ENCODE results near the gene CTSH. TPM values are rescaled to one million over a fixed set of nuclear protein-coding genes. Genes with fewer than 3 reads are reported as not detected.
"Not testable (repeated sequence)": the region's sequence is repeated elsewhere in the genome, so short reads cannot be mapped to it uniquely, and the experiment has no call there.

The CTSH gene
- total RNA-seq, 1 donor from 2014 or later: 80.6 TPM

- intact Hi-C loops (cut with micrococcal nuclease): no loop called here
Observed at GRCh38 chr15:78895471-78895870, 49.4 kb downstream of the CTSH start.

DNA sequence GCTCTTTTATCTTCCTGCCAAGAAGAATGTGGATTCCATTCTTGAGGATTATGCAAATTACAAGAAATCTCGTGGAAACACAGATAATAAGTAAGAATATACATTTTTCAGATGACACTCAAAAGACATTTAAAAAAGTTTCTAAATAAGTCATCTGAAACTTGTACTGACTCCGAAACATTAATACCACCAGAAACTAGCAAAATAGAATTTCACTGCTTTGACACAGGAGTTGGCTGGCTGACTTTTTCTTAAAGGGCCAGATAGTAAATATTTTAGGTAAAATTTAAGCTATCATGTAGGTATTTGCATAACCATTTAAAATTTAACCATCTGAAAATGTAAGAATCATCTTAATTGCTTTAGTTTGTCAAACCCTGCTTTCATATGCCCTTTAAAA lies 51.3 kb downstream of the CTSH start:
- intact Hi-C loops (cut with micrococcal nuclease): no loop called here

DNA sequence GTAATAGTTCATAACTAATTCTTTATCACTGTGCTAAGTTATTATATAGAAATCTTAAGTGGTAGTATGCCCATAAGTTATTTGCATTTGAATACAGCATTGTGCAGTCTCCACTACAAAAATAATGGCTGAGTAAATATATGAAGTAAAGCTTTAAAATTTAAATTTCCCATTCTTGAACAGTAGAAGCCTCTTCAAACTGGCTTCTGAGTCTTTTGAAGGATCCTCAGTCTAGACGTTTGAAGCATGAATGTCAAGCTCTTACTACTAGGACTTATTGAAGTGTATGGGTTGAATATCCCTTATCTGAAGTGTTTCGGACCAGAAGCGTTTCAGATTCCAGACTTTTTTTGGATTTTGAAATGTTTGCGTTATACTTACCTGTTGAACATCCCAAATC lies 55.8 kb downstream of the CTSH start:
- intact Hi-C loops (cut with micrococcal nuclease): no loop called here

DNA sequence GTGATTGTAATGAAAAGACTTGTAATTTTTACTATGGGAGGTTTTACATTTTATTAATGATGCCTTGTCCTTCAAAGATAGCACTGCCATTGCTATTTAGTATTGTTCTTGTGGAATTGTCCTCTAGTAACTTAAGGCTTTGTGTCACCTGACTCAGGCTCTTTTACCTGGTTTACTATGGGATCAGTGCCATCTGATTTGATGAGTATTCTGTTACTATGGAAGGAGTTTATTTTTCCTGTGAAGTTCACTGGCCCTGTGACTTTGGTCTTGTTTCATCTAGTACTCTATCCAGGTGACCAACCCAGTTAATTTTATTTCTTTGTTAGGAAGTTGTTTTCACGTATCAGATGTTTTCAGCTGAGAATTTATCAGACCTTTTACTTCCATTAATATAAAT lies 63.2 kb downstream of the CTSH start:
- intact Hi-C loops (cut with micrococcal nuclease): no loop called here

GRCh38 chr15:78880813-78881212 lies 64.0 kb downstream of the CTSH start:
- intact Hi-C loops (cut with micrococcal nuclease): no loop called here

DNA sequence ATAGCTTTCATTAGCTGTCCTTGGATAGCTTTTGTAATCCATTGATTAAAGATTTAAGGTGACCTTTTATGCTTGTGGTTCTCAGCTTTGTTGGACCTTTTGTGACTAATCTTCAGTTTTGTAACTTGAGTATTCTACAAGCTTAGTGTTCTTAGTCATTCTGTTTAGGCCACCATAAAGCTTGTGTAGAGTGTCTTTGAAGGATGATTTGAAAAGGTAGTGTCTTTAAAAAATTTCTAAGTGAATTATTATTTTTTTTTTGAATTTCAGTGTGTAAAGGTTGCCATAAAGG lies 64.7 kb downstream of the CTSH start:
- intact Hi-C loops (cut with micrococcal nuclease): no loop called here

DNA sequence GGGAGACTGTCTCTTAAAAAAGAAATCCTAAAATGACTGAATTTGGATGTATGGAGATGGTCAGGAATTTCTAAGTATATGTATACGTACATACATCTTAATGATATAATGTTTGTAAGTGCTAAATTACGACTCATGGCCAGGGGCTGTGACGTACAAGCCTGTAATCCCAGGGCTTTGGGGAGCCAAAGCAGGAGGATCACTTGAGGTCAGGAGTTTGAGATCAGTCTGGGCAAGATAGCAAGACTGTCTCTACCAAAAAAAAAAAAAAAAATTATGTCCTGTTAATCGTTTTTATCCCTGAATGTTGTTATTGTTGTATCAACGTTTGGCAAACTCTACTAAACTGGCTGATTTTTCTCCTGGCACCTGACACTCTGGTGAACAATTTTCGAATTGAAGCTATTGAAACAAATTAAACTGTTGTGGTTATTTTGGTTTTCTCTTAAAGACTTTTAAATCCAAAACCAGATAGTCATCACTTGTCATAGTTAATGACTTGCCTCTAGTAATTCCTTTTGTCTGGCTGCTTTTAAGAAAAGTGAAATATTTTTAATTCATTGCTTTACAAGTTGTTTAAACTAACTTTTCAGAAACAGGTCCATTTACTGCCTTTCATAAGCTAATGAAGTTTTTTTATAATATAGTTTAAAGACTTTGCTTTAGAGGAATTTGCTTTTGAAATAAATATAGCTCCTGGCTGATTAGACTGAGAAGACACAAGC lies 65.2 kb downstream of the CTSH start:
- intact Hi-C loops (cut with micrococcal nuclease): no loop called here

- intact Hi-C loops (cut with micrococcal nuclease): no loop called here
Observed at GRCh38 chr15:78878356-78878755, 66.5 kb downstream of the CTSH start.

GRCh38 chr15:78876954-78877353 lies 67.9 kb downstream of the CTSH start:
- intact Hi-C loops (cut with micrococcal nuclease): not testable (repeated sequence)

DNA sequence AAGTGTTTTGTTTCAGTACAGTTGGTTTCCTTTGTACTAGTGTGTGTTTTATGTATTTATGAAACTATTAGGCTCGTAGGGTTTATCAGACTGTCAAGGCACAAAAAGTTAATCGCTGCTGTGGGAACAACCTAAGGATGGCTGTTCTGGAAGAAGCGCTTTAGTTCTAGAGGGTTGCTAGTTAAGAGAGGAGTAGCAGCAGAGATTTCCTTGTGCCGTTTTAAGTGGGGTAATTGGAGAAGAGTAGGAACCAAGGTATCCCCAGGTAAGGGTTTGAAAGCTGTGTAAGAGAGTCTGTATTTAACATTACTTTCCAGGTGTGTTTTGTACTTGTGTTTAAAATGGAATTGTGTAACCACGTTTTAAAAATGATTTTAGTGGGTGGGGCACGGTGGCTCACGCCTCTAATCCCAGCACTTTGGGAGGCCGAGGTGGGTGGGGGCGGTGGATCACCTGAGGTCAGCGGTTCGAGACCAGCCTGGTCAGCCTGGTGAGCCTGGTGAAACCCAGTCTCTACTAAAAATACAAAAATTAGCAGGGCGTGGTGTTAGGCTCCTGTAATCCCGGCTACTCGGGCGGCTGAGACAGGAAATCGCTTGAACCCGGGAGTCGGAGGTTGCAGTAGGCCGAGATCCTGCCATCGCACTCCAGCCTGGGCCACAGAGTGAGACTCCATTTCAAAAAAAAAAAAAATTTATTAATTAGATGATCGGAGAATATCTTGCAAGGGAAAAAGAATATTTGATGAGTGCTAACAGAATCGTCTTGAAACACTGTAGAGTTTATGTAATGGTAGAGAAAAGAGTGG lies 69.5 kb downstream of the CTSH start:
- intact Hi-C loops (cut with micrococcal nuclease): no loop called here

DNA sequence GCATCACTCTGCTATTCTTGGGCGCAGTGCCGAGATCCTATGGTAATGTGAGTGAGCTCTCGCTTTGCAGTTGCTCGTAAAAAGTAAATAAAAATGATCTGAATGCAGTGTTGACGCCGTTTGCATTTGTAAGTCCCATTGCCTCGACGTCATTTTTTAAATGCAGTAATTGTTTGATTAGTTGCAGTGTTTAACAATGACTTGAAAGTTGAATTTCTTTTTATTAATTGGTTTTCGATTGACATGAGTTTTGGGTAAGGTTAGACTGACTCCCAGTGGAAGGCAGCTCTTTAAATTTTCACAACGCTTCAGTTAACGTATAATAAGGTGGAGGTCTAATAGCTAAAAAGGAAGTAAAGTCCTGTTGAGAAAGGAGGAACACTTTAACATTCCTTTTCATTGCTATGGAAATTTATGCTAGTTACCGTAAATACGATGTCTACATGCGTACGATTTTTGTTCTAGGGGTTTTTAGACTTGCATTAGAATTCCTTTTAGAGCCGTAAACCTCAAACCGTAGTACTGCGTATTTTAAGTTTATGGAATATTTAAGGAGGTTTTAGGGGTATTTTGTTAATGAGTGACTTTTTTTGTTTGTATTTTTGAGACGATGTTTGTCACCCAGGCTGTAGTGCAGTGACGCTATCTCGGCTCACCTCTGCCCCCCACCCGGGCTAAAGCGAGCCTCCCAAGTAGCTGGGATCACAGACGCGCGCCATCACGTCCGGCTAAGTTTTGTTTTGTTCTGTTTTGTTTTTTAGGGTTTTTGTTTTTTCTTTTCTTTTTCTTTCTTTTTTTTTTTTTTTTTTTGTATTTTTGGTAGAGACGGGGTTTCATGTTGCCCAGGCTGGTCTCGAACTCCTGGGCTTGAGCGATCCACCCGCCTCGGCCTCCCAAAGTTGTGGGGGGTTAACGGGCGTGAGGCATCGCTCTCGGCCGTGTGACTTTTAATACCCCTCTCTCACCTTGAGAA lies 70.8 kb downstream of the CTSH start:
- intact Hi-C loops (cut with micrococcal nuclease): loop anchor here (1.0 to 5.0 kb wide), 4 partner anchors 14 to 437 kb away; partner anchors contain the start of genes IREB2 and PSMA4

DNA sequence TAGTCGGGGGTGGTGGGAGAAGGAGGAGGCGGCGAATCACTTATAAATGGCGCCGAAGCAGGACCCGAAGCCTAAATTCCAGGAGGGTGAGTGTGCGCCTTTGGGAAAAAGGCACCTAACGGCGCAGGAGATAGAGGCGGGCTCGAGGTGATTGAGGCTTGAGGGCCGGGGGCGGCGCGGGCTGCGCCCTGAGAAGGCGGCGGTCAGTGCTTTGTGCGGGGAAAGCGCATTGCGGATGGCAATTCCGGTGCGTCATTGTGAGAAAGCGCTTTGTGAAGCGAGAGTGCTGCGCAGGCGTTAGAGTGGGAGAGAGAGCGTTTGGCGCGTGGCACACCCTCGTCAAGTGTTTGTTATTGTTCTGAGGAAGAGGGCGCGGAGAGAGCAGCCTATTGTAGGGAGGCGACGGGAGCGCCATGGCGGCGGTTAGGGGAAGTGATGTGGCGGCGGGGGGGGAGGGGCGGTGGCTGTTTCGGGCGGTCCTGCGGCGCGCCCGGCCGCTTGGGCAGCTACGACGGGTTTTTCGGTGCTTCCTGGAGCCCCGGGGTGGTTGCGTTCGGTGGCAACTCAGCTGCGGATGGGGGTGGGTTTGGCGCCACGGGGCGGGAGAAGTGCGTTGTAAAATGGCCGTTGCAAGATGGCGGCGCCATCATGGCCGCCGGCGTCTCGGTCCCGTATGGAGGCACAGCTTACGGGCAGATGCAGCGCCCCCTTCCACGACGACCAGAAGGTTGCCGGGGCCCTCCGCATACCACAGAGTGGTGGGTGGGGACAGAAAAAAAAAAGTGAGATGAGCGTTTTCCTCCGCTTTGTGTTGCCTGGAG lies 71.7 kb downstream of the CTSH start:
- intact Hi-C loops (cut with micrococcal nuclease): loop anchor here (1.0 to 5.0 kb wide), 4 partner anchors 13 to 436 kb away; partner anchors contain the start of genes IREB2 and PSMA4

- intact Hi-C loops (cut with micrococcal nuclease): loop anchor here (5.0 kb wide), 3 partner anchors 110 to 435 kb away; partner anchors contain the start of genes IREB2 and PSMA4
Observed at GRCh38 chr15:78872155-78872971, 72.5 kb downstream of the CTSH start, which contains the start of gene MORF4L1. MORF4L1 (plus strand) TSS chr15:78872890; CDS start chr15:78873018, 128 bp downstream.

- intact Hi-C loops (cut with micrococcal nuclease): loop anchor here (5.0 kb wide), 3 partner anchors 109 to 434 kb away; partner anchors contain the start of genes IREB2 and PSMA4
Observed at GRCh38 chr15:78871483-78872127, 73.2 kb downstream of the CTSH start.

Other genes starting within 250 kb of the CTSH start
- 2.3 and 2.5 TPM in 2 replicates for gene ADAMTS7, start 133.6 kb downstream of the CTSH start, total RNA-seq
- gene MORF4L1, start 72.2 kb downstream of the CTSH start, total RNA-seq: 265 and 269 TPM in 2 replicates
- not detected in 2 replicates for gene RASGRF1, start 145.7 kb upstream of the CTSH start, total RNA-seq